RWPE1 (cell line): ENCODE data around the gene AEBP1.

Source experiments
- CTCF ChIA-PET: fragments of 350-600 bp; sonication (Branson Sonifier 250); formaldehyde crosslinking; extraction: SDS; loops from one replicate; lab custom pipeline; 2021; lab: Yijun Ruan, JAX
- POLR2A ChIA-PET: fragments of 400-600 bp; formaldehyde crosslinking; extraction: SDS; loops from one replicate; lab custom pipeline; 2020; ENCODE audit warnings: antibody characterized with exemption; ENCODE audit not compliant: low non-redundant PET; lab: Yijun Ruan, JAX
- DNase-seq: peaks from one replicate; pipeline ENCODE4 v3.0.0; 2012; ENCODE audit warnings: low spot score
- H3K27ac ChIP-seq: fragments of 450-650 bp; 2 replicates; pipeline ENCODE4 v1.5.1; 2017
- CTCF ChIP-seq: fragments of 450-650 bp; conservative IDR thresholded peaks from 2 replicates; pipeline ENCODE4 v1.5.1; 2017; ENCODE audit warnings: low read depth, mild to moderate bottlenecking

AEBP1 gene

GRCh38 chr7:44062903-44063295, 41.2 kb upstream of the AEBP1 start:
- H3K27ac ChIP-seq, result peak overlapping the region; percentile 49; the same call in 1 of the 2 replicates
- POLR2A ChIA-PET, result interaction anchor here (1.1 kb wide), 1 partner anchor 43 kb away, joined by 4 read pairs; no protein-coding TSS in a partner anchor
- DNase-seq, result no peak
- no peak for TF ChIP-seq CTCF
- CTCF ChIA-PET, result no interaction called here

- H3K27ac ChIP-seq, result peak overlapping the region; percentile 49; the same call in 1 of the 2 replicates
- ChIA-PET CTCF (no interaction called here), POLR2A (interaction anchor here (1.1 kb wide), 1 partner anchor 44 kb away, joined by 4 read pairs; no protein-coding TSS in a partner anchor)
- TF ChIP-seq CTCF, result no peak
- DNase-seq, result no peak
These were observed 40.6 kb upstream of the AEBP1 start for GRCh38 chr7:44063547-44063893.

- DNase-seq, result no peak
- ChIA-PET CTCF (interaction anchor here (0.7 kb wide), 1 partner anchor 8 kb away, joined by 4 read pairs; no protein-coding TSS in a partner anchor), POLR2A (interaction anchor here (1.1 kb wide), 1 partner anchor 45 kb away, joined by 4 read pairs; no protein-coding TSS in a partner anchor)
- no peak for TF ChIP-seq CTCF
- peak overlapping the region; percentile 49 for H3K27ac ChIP-seq
These were observed 40.1 kb upstream of the AEBP1 start for GRCh38 chr7:44063894-44064651.

- DNase-seq, result no peak
- CTCF ChIA-PET, result interaction anchor here (0.8 kb wide), 1 partner anchor 132 kb away, joined by 3 read pairs; no protein-coding TSS in a partner anchor
- no peak for TF ChIP-seq CTCF
- POLR2A ChIA-PET, result no interaction called here
- peak overlapping the region; percentile 49 for H3K27ac ChIP-seq
These were observed 39.2 kb upstream of the AEBP1 start for GRCh38 chr7:44064791-44065430.

- peak within 1 kb of the TSS; percentile 49 for H3K27ac ChIP-seq
- ChIA-PET CTCF (interaction anchor here (0.8 kb wide), 1 partner anchor 131 kb away, joined by 3 read pairs; no protein-coding TSS in a partner anchor), POLR2A (interaction anchor here (1.0 kb wide), 1 partner anchor 16 kb away, joined by 12 read pairs; no protein-coding TSS in a partner anchor)
- TF ChIP-seq CTCF, result no peak
- no peak for DNase-seq
These were observed 38.6 kb upstream of the AEBP1 start, which contains the start of gene PGAM2 for GRCh38 chr7:44065431-44066110. Gene PGAM2 (minus strand): TSS chr7:44065567. CDS start chr7:44065529, 38 bp downstream.

GRCh38 chr7:44066111-44066460, 38.1 kb upstream of the AEBP1 start:
- TF ChIP-seq CTCF, result no peak
- CTCF ChIA-PET, result no interaction called here
- DNase-seq, result no peak
- POLR2A ChIA-PET, result interaction anchor here (1.0 kb wide), 1 partner anchor 15 kb away, joined by 12 read pairs; no protein-coding TSS in a partner anchor
- H3K27ac ChIP-seq, result no peak overlapping the region
